Stimulated activated naive CD8-positive, alpha-beta T cell treated with anti-CD3 and anti-CD28 coated beads, Interleukin-15, amount 100 ng/mL, for 72 hours (primary cell): ENCODE results near the gene SPTBN1.
A peak's percentile ranks its signal among the peaks of the same experiment; 100 is the strongest.

ENCODE experiments used
- ATAC-seq: fragments of 150-1000 bp; cut with Tn5 transposase; 2 replicates; pipeline ENCODE4 v1.10.0; 2021; ENCODE audit warnings: mild to moderate bottlenecking, moderate library complexity
- DNase-seq, 2 donors: peaks; one replicate each; pipeline ENCODE4 v3.0.0; 2021 to 2022
- H3K27ac Mint-ChIP-seq, 2 donors: one replicate each; pipeline ENCODE4 v1.8.0; 2022; ENCODE audit warnings: mild to moderate bottlenecking in 2 of 2, mixed read lengths in 2 of 2, moderate library complexity in 2 of 2
- H3K27me3 Mint-ChIP-seq: one replicate; pipeline ENCODE4 v1.8.0; 2022; ENCODE audit warnings: mixed read lengths
- H3K4me1 Mint-ChIP-seq: one replicate; pipeline ENCODE4 v1.8.0; 2022; ENCODE audit warnings: mild to moderate bottlenecking, mixed read lengths
- H3K4me3 Mint-ChIP-seq, 2 donors: one replicate each; pipeline ENCODE4 v1.8.0; 2022; ENCODE audit warnings: mild to moderate bottlenecking in 2 of 2, mixed read lengths in 2 of 2, moderate library complexity in 1 of 2
- H3K9me3 Mint-ChIP-seq, 2 donors: one replicate each; pipeline ENCODE4 v1.8.0; 2022; ENCODE audit warnings: mixed read lengths in 2 of 2

SPTBN1 gene

GRCh38 chr2:54428108-54428831, 27.9 kb upstream of the SPTBN1 start:
- peaks cover 8% of the 10 kb centered on the region for H3K4me1 Mint-ChIP-seq
- no peaks in the 10 kb centered on the region for H3K9me3 Mint-ChIP-seq
- no peak for DNase-seq
- no peak for ATAC-seq
- no peaks in the 10 kb centered on the region for H3K27me3 Mint-ChIP-seq
- H3K4me3 Mint-ChIP-seq, result no peak overlapping the region
- H3K27ac Mint-ChIP-seq, result no peak overlapping the region

GRCh38 chr2:54429054-54429453, 27.1 kb upstream of the SPTBN1 start:
- H3K4me1 Mint-ChIP-seq, result peaks cover 8% of the 10 kb centered on the region
- H3K9me3 Mint-ChIP-seq, result no peaks in the 10 kb centered on the region
- H3K27ac Mint-ChIP-seq, result no peak overlapping the region
- H3K27me3 Mint-ChIP-seq, result no peaks in the 10 kb centered on the region
- ATAC-seq (no peak), DNase-seq (no peak)
- no peak overlapping the region for H3K4me3 Mint-ChIP-seq

- peak; percentile 72 for ATAC-seq
- Mint-ChIP-seq H3K9me3 (no peaks in the 10 kb centered on the region), H3K27ac (peak overlapping the region in 1 of 2 donors; percentile 90), H3K4me1 (peaks cover 8% of the 10 kb centered on the region), H3K27me3 (no peaks in the 10 kb centered on the region), H3K4me3 (no peak overlapping the region)
- DNase-seq, result peak in 1 of 2 donors; percentile 14
Measured at GRCh38 chr2:54429811-54430551, 26.1 kb upstream of the SPTBN1 start.

- Mint-ChIP-seq H3K9me3 (no peaks in the 10 kb centered on the region), H3K4me3 (no peak overlapping the region), H3K27me3 (no peaks in the 10 kb centered on the region), H3K4me1 (peaks cover 8% of the 10 kb centered on the region), H3K27ac (no peak overlapping the region)
- ATAC-seq (no peak), DNase-seq (no peak)
Measured at GRCh38 chr2:54430649-54431048, 25.5 kb upstream of the SPTBN1 start.

- peaks cover 8% of the 10 kb centered on the region for H3K4me1 Mint-ChIP-seq
- no peaks in the 10 kb centered on the region for H3K27me3 Mint-ChIP-seq
- ATAC-seq (no peak), DNase-seq (no peak)
- H3K4me3 Mint-ChIP-seq, result no peak overlapping the region
- H3K27ac Mint-ChIP-seq, result no peak overlapping the region
- H3K9me3 Mint-ChIP-seq, result no peaks in the 10 kb centered on the region
Measured at GRCh38 chr2:54432251-54433015, 23.7 kb upstream of the SPTBN1 start.

GRCh38 chr2:54434229-54434628, 21.9 kb upstream of the SPTBN1 start:
- Mint-ChIP-seq H3K9me3 (no peaks in the 10 kb centered on the region), H3K4me1 (peaks cover 8% of the 10 kb centered on the region), H3K27me3 (no peaks in the 10 kb centered on the region), H3K27ac (no peak overlapping the region), H3K4me3 (no peak overlapping the region)
- ATAC-seq, result no peak
- DNase-seq, result no peak

GRCh38 chr2:54434711-54435110, 21.4 kb upstream of the SPTBN1 start:
- DNase-seq (no peak), ATAC-seq (no peak)
- no peaks in the 10 kb centered on the region for H3K9me3 Mint-ChIP-seq
- no peaks in the 10 kb centered on the region for H3K27me3 Mint-ChIP-seq
- H3K4me1 Mint-ChIP-seq, result peaks cover 8% of the 10 kb centered on the region
- H3K27ac Mint-ChIP-seq, result peak overlapping the region in 1 of 2 donors; percentile 11
- H3K4me3 Mint-ChIP-seq, result no peak overlapping the region

- Mint-ChIP-seq H3K27ac (no peak overlapping the region), H3K27me3 (no peaks in the 10 kb centered on the region), H3K9me3 (no peaks in the 10 kb centered on the region), H3K4me3 (no peak overlapping the region), H3K4me1 (no peaks in the 10 kb centered on the region)
- ATAC-seq, result no peak
- DNase-seq, result no peak
Measured at GRCh38 chr2:54435325-54436226, 20.6 kb upstream of the SPTBN1 start.

- ATAC-seq (no peak), DNase-seq (no peak)
- no peaks in the 10 kb centered on the region for H3K4me1 Mint-ChIP-seq
- H3K27me3 Mint-ChIP-seq, result no peaks in the 10 kb centered on the region
- H3K27ac Mint-ChIP-seq, result no peak overlapping the region
- H3K9me3 Mint-ChIP-seq, result no peaks in the 10 kb centered on the region
- no peak overlapping the region for H3K4me3 Mint-ChIP-seq
Measured at GRCh38 chr2:54437588-54437987, 18.5 kb upstream of the SPTBN1 start.

- no peak for ATAC-seq
- Mint-ChIP-seq H3K27me3 (no peaks in the 10 kb centered on the region), H3K27ac (no peak overlapping the region), H3K4me1 (no peaks in the 10 kb centered on the region), H3K9me3 (no peaks in the 10 kb centered on the region), H3K4me3 (no peak overlapping the region)
- DNase-seq, result no peak
Measured at GRCh38 chr2:54438271-54438670, 17.9 kb upstream of the SPTBN1 start.

GRCh38 chr2:54439582-54439981, 16.5 kb upstream of the SPTBN1 start:
- no peaks in the 10 kb centered on the region for H3K9me3 Mint-ChIP-seq
- H3K27ac Mint-ChIP-seq, result no peak overlapping the region
- H3K27me3 Mint-ChIP-seq, result no peaks in the 10 kb centered on the region
- H3K4me1 Mint-ChIP-seq, result no peaks in the 10 kb centered on the region
- ATAC-seq (no peak), DNase-seq (no peak)
- no peak overlapping the region for H3K4me3 Mint-ChIP-seq

GRCh38 chr2:54440050-54440449, 16.1 kb upstream of the SPTBN1 start:
- H3K27ac Mint-ChIP-seq, result peak overlapping the region in 1 of 2 donors; percentile 5
- H3K4me1 Mint-ChIP-seq, result no peaks in the 10 kb centered on the region
- no peaks in the 10 kb centered on the region for H3K9me3 Mint-ChIP-seq
- no peaks in the 10 kb centered on the region for H3K27me3 Mint-ChIP-seq
- no peak overlapping the region for H3K4me3 Mint-ChIP-seq
- DNase-seq (no peak), ATAC-seq (no peak)

- Mint-ChIP-seq H3K27me3 (no peaks in the 10 kb centered on the region), H3K4me1 (no peaks in the 10 kb centered on the region), H3K9me3 (no peaks in the 10 kb centered on the region), H3K27ac (no peak overlapping the region), H3K4me3 (no peak overlapping the region)
- ATAC-seq, result no peak
- DNase-seq, result no peak
Measured at GRCh38 chr2:54444503-54444902, 11.6 kb upstream of the SPTBN1 start.

GRCh38 chr2:54446122-54446521, 10.0 kb upstream of the SPTBN1 start:
- Mint-ChIP-seq H3K27me3 (no peaks in the 10 kb centered on the region), H3K4me3 (no peak overlapping the region), H3K4me1 (no peaks in the 10 kb centered on the region), H3K9me3 (no peaks in the 10 kb centered on the region), H3K27ac (no peak overlapping the region)
- no peak for ATAC-seq
- no peak for DNase-seq

GRCh38 chr2:54446625-54447024, 9.5 kb upstream of the SPTBN1 start:
- H3K4me3 Mint-ChIP-seq, result no peak overlapping the region
- H3K4me1 Mint-ChIP-seq, result no peaks in the 10 kb centered on the region
- H3K9me3 Mint-ChIP-seq, result no peaks in the 10 kb centered on the region
- no peaks in the 10 kb centered on the region for H3K27me3 Mint-ChIP-seq
- no peak for ATAC-seq
- no peak overlapping the region for H3K27ac Mint-ChIP-seq
- DNase-seq, result no peak
